GM18526 (cell line): Measurements from ENCODE around the gene LMX1B.

Experiments used
- POLR2A ChIP-seq: IDR thresholded peaks from 3 replicates; pipeline ENCODE4 v1.6.1; 2011; ENCODE audit not compliant: insufficient read length; ENCODE audit errors: extremely low read depth

Gene LMX1B

DNA sequence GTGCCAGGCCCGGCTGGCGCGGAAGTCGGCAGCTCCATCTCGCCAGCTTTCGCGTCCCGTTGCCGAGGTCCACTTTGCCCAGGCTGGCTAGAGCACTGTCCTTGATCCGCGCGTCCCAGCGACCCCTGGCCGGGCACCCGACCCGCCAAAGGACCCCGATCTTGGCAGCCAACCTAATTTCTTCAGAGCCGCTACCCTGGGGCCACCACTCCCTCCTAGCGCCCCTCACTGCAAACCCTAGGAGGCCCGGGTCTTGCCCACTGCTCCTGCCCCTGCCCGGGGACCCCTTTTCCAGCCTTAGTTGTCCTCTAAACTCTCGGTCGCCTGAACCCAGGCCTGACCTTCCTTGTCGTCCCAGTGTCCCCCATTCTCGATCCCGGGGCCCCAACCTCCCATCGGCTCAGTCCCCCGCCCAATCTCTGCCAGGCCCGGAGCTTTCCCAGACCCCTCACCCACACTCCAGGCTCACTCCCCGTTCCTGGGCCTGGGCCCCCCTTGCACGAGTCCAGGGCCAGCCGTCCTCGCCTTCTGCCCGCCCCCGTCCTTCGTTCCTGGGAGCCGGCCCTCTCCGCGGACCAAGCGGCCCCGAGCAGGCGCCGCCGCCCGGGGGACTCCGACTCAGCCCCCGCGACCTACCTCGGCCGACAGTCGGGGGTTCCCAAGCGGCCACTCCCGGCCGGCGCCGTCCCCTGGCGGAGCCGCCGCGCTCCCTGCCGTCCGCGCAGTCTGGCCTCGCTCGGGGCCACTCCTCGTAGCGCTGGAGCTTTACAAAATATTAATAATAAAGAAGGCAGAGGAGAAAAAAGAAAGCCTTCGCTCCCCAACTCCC, 701 bp upstream of the LMX1B start:
- no peak for TF ChIP-seq POLR2A

DNA sequence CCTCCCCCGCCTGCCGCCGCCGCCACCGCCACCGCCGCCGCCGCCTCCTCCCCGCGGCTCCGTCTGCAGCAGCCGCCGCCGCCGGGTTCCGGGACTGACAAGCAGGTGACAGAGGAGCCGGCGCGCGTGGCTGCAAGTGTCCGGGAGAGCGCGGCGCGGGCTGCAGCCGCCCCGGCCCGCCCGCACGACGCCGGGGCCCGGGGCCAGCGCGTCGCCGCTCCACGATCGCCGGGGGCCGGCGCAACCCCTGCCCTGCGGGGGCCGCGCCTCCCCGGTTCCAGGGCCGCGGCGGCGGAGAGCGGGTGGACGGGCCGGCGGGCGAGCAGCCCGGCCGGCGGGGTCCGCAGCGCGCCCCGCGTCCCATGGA, 343 bp downstream of the LMX1B start:
- TF ChIP-seq POLR2A: no peak

DNA sequence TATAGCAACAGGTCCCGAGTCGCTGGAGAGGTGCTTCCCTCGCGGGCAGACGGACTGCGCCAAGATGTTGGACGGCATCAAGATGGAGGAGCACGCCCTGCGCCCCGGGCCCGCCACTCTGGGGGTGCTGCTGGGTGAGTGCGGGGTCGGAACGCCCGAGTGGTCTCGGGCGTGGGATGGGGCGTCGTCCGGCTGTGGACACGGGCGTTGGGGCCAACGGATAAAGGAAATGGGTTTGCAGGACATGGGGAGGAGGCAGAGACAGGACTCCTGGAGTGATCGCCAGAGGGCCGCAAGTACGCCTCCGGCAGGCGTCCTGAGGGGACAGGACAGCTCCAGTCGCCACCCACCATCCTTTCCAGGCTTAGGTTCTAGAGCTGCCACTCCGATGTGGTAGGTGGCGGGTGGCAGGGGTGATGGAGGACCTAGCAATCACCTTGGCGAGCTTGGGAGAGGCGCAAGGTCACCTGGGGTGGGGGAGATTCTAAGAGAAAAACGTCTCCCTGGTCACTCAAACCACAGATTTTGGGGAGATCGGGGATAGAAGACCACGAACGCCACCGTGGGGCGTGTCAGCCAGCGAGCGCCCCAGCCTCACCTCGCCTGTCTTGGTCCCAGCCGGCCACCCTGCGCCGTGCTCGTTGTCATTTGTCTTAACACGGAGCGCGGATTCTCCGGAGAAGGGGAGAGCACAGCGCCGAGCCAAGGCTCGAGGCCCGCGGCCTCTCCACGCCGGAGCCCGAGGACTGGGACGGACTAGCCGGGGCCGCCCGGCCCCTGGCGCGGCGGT, 922 bp downstream of the LMX1B start:
- TF ChIP-seq POLR2A: no peak

DNA sequence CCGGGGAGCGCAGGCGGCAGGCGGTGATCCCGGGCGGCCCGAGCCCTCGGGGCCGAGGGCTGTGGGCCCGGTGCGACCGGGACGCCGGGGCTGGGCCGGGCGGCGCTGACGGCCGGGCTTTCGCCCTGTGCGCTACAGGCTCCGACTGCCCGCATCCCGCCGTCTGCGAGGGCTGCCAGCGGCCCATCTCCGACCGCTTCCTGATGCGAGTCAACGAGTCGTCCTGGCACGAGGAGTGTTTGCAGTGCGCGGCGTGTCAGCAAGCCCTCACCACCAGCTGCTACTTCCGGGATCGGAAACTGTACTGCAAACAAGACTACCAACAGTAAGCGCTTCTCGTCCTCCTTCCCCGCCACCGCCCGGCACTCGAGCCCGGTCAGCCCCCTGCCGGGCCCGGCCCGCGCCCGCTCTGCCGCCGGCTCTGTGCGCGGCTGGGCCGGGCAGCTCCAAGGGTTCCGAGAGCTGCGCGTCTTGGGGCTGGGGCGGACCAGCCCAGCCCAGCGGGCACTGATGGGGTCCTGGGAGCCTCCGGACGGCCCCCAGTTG, 1.6 kb downstream of the LMX1B start:
- TF ChIP-seq POLR2A: no peak

DNA sequence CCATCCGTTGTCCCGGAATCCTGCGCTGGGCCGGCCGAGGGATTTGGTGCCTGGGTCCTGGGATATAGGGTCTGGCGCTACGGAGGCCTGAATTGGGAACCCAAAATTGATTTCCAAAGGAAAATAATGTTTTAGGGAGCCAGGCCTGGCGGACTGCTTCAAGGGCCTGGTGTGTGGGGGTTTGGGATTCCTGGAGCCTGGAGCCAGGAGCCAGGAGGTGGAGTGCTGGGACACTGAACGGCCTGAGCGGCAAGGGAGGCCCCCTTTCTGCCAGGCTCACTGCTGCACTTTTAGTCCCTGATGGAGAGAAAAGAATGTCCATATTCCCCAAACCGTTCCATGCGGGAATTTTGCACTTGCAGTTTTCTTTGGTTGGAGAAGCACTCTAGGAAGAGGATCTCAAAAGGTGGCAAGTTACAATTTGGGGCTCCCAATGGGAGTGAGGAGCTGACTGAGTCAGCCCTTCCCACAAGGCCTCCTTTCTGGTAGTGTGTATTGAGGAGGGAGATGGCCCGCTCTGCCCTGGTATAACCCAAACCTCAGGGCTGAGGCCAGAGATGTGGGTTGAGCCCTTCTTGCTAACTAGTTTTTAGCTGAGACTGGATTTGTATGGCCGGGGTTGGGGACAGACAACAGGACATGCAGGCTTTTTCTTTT, 2.2 kb downstream of the LMX1B start:
- TF ChIP-seq POLR2A: no peak

DNA sequence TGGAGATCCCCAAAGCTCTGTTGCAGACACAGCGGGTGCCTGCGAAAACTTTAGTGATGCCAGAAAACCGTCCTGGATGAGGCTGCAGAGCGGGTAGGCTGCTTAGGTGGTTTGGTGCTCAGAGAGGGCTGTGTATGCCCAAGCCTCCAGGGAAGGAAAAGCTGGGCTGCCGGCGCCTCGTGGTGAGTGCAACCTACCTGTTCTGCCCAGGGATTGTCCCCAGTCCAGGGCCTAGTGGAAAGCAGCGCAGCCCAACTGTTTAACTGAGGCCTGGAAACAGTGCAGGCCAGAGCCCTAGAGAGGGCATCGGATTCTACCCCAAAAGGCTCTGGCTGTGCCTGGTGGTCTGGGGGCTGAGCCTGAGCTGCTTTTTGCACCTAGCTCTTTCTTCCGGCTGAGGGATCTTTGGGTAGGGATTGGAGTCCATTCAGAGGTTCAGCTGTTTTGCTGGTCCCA, 2.8 kb downstream of the LMX1B start:
- no peak for TF ChIP-seq POLR2A

DNA sequence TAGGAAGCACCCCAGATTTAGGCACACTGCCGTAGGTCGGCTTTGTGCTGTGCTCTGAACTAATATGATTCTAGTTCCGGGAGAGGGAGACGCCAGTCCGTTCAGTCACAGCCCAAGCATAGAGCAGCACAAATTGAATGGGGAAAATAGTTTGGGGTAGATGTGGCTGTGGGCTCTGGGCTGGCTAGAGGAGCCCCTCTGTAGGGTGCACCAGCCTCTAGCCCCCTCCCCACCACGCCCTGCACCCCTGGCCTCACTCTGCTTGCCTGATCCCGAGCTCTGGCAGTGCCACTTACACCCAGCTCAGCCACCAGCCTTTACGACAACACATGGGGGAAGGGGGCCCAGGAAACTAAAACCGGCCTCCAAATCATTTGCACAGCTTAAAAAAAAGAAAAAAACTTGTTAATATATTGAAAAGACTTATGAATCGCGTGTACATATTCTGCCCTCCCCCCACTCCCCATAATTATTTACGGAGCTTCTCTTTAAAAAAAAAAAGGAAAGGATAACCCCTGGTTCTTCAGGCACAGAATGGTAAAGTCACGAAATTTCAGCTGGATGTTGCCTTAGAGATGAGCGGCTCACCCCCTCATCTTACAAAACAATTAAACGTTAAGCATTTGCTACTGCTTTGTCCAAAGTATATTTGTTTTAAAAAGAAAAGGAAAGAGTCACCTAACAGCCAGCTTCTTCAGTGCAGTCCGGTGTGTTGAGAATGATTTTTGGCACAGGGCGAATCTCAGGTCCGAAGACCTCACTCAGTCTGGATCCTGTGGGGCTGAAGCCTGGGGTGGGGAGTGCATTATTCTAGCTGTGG, 3.5 kb downstream of the LMX1B start:
- no peak for TF ChIP-seq POLR2A

DNA sequence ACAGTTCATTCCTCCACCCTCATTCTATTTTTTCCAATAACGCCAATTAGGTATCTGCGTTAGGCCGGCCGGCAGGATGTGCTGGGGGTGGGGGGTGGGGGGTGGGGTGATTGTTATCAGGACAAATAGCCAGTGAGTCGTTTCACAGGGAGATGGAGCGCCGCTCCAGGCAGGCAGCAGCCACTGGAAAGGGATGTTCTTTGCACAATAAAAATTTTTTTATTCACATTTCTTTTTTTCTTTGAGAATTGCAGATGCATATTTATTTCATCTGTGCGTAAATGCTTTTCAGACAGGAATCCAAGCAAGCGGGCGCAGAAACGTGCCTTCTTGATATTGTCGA, 4.1 kb downstream of the LMX1B start:
- no peak for TF ChIP-seq POLR2A

DNA sequence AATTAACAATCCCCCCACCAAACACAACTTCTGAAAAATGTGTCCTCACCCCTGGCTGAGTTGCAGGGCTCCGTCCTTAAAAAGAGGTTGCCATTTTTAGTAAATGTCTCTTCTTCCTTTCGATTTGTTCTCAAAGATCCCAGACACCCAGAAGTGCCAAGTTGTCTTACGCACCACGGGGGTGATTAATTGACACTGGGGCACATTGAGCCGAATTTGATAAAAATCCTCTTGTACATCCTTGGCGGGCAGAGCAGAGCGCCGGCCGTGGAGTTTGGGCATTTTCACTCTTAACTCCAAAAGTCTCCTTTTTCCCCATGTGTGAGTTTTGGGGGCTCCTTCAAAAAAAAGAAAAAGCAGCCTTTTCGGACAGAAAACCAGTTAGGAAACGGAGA, 4.5 kb downstream of the LMX1B start:
- TF ChIP-seq POLR2A: no peak

DNA sequence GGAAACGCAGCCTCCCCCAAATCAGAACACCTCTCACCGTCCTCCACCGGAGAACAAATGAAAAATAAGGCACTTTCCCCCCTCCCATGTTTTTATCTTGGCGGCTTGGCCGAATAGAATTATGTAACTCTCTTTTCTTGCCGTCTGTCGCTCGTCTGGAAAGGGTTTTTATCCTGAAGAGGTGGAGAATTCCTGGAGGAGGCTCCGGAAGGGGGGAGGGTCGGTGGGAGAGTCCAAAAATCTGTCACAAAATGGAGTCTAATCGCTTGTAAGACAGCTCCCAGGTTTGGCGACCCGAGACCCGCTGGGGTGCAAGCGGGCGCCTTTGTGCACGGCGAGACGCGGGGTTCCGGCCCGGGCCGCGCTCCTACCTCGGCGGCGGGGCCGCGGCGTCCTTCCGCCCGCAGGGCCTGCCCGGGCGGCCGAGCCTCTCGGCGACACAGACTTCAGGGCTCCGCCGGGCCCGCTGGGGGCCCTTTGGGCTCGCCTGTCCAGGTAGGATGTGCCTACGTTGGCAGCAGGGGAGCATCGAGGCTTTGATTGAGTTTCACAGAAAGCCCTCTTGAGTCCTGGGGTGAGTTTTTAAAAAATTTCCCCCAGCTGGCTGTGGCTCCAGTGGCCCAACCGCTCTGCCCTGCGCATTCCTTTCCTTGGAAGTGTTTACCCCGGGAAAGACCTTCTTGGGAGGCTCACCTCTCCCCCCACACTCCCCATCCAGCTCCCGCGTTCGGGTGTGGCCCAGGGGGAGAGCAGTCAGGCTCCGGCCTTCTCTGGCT, 5.0 kb downstream of the LMX1B start:
- no peak for TF ChIP-seq POLR2A

DNA sequence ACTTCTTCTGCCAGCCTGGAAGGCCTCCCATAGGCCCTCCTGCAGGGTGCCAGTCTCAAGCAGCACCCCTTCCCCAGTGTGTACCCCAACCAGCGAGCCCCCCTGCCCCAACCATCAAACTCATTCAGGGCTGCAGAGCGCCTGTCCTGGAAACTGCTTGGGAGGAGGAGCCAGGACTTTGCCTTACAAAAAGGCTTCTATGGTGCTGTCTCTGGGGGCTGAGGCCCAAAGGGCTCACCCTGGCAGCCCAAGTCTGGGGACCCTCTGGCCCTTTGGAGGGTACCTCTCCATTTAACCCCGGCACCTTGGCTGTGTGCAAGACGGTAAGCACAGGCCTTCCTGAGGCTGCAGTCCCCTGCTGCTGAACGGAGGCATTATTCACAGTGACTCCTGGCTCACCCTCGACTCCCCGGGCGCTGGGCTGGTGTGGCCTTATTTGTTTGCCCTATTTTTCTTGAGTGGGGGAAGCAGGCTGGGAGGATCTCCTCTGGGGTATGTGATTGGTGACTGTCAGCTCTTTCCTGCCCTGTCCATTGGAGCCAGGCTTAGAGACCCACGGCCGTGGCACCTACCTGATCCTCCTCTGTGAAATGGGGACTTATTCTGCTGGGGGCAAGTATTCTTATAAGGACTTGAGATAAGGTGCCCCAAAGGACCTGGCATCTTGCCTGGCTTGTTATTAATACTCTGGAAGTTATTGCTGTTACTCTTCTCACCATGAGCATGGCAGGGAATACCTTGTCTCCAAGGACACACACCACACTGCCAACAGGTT, 5.8 kb downstream of the LMX1B start:
- no peak for TF ChIP-seq POLR2A

DNA sequence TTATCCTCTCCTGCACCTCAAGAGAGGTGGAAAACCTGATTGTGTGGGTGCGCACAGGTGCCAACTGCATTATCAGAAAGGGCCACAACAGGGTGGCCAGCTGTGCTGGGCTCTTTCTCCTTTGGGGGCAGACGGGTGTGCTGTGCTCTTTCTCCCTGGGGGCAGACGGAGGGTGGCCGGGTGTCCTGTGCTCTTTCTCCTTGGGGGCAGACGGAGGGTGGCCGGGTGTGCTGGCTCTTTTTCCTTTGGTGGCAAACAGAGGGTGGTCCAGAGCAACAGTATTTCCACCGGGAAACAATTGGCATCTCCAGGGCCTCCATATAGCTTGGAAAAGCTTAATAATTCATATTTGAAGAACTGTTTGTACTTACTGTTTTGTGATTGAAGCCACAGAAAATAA, 6.8 kb downstream of the LMX1B start:
- TF ChIP-seq POLR2A: no peak
